HCT116 (cell line): ENCODE measurements around the gene KTI12. TPM values are rescaled to one million over a fixed set of nuclear protein-coding genes. Genes with fewer than 3 reads are reported as not detected.

ENCODE experiments used
- CBX3 ChIP-seq: IDR thresholded peaks from 2 replicates; pipeline ENCODE4 v1.6.1; 2012; ENCODE audit warnings: low read depth
- CEBPB ChIP-seq: IDR thresholded peaks from 2 replicates; pipeline ENCODE4 v1.6.1; 2012; ENCODE audit warnings: low read depth
- CTCF ChIP-seq, 3 experiments: fragments of 200-600 bp in 1 of 3; sonication (generic) in 1 of 3; IDR thresholded peaks in 2 of 3; conservative IDR thresholded peaks in 1 of 3; 2 replicates each; pipeline ENCODE4 v1.5.1; 2012 to 2017; ENCODE audit warnings: low read depth in 2 of 3, low read length in 2 of 3, antibody characterized with exemption in 1 of 3, borderline replicate concordance in 1 of 3, control low read depth in 1 of 3, mild to moderate bottlenecking in 1 of 3, mixed read lengths in 1 of 3, mixed run types in 1 of 3, moderate library complexity in 1 of 3; ENCODE audit not compliant: insufficient read depth in 1 of 3
- EGR1 ChIP-seq: IDR thresholded peaks from 2 replicates; pipeline ENCODE4 v1.6.1; 2012; ENCODE audit warnings: low read depth
- EZH2 ChIP-seq: fragments of 200-600 bp; sonication (generic); IDR thresholded peaks from 2 replicates; pipeline ENCODE4 v1.6.1; 2017; ENCODE audit warnings: antibody characterized with exemption, mixed run types
- FOSL1 ChIP-seq: IDR thresholded peaks from 2 replicates; pipeline ENCODE4 v1.6.1; 2012; ENCODE audit warnings: low read depth
- JUND ChIP-seq: IDR thresholded peaks from 2 replicates; pipeline ENCODE4 v1.6.1; 2012
- POLR2A ChIP-seq: IDR thresholded peaks from 2 replicates; pipeline ENCODE4 v1.7.0; 2011; ENCODE audit warnings: borderline replicate concordance; ENCODE audit not compliant: insufficient read depth, insufficient read length; ENCODE audit errors: extremely low read depth
- RAD21 ChIP-seq: IDR thresholded peaks from 2 replicates; pipeline ENCODE4 v1.6.1; 2012; ENCODE audit warnings: low read depth, mild to moderate bottlenecking
- REST ChIP-seq: IDR thresholded peaks from 2 replicates; pipeline ENCODE4 v1.6.1; 2012; ENCODE audit warnings: low read depth
- SIN3A ChIP-seq: IDR thresholded peaks from 2 replicates; pipeline ENCODE4 v1.6.1; 2012; ENCODE audit warnings: low read depth
- SRF ChIP-seq: IDR thresholded peaks from 2 replicates; pipeline ENCODE4 v1.6.1; 2012; ENCODE audit warnings: low read depth
- TCF7L2 ChIP-seq: IDR thresholded peaks from 2 replicates; pipeline ENCODE4 v1.7.0; 2011; ENCODE audit warnings: borderline replicate concordance, inconsistent platforms; ENCODE audit not compliant: insufficient read depth, insufficient read length; ENCODE audit errors: extremely low read depth
- ZFX ChIP-seq: fragments of 450-650 bp; IDR thresholded peaks from 2 replicates; pipeline ENCODE4 v1.6.1; 2017
- total RNA-seq: library from RNA; stranded (reverse); gene quantifications from one replicate; pipeline ENCODE4 v1.2.1, GENCODE V29; 2021; ENCODE audit not compliant: unreplicated experiment

The KTI12 gene
- total RNA-seq, 1 experiment from 2014 or later, result 8.2 TPM

GRCh38 chr1:51988254-51988653, 45.4 kb downstream of the KTI12 start (continued):
- TF ChIP-seq CTCF (IDR thresholded peaks at IDR 0.05 in 2 of 3, conservative IDR thresholded peaks at IDR 0.05 in 1 of 3; ENCODE audit: borderline replicate concordance in 1 of 3, insufficient read depth in 1 of 3, low read depth in 2 of 3, low read length in 2 of 3) (no peak), SRF (no peak), REST (no peak), RAD21 (no peak), EGR1 (no peak), TCF7L2 (no peak), JUND (no peak), CBX3 (no peak), EZH2 (no peak), CEBPB (no peak), POLR2A (no peak), SIN3A (no peak), FOSL1 (no peak), ZFX (no peak)
